GM18511 (cell line): Measurements from ENCODE around the gene PAX5.
A peak's percentile ranks its signal among the peaks of the same experiment; 100 is the strongest.
"Not testable (repeated sequence)": the region's sequence is repeated elsewhere in the genome, so short reads cannot be mapped to it uniquely, and the experiment has no call there.

Source experiments
- ATAC-seq: cut with Tn5 transposase; IDR thresholded peaks from one replicate; pipeline ENCODE4 v1.9.1; 2021; ENCODE audit warnings: mild to moderate bottlenecking, moderate library complexity; ENCODE audit not compliant: unreplicated experiment

The PAX5 gene

DNA sequence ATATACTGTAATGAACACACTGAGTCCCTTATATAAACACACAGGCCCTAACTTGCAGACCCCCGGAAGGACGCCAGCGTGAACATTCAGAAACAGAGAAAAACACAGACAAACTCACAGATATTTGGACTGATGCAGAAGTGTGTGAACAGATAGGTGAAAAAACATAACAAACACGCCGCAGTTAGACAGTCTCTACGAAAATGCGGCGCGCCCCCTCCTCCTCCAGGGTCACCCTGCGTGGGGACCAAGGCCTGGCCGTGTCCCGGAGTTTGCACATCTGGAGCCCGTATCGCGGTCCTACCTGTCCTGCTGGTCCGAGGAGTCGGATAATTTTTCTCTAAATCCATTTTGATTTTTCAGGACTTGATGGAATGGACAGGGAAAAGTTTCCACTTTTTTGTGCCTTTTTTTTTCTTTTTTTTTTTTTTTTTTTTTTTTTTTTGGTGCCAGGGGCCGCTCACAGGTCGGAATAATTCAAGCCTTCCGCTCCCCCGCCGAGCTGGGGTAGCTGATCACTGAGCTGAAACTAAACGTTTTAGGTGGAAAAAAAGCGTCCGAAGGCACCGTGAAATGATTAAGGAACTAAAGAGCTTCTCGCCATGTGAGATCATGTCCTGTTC is at the start of gene PAX5:
Gene PAX5, minus strand, starts transcription at position 587 of the 623 bp plus-strand sequence. Its CDS starts 237 bp downstream, at position 350.
- no peak for ATAC-seq

DNA sequence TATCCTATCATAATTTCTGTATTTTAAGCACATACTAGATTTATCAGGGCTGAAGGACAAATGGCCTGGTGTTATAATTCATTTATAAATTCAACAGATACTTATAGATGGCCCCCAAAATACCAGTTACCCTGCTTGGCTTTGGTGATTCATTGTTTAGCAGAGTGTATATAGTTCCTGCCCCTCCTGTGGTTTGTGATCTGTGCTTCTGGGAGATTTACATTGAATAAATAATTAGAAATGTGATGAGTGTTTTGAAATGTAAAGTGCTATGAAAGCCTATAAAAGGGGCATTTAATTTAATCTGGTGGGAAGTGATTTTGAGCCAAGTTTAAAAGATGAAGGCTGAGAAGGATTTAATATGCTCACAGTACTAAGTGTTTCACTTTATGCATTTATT is 49.6 kb upstream of the PAX5 start:
- no peak for ATAC-seq

- no peak for ATAC-seq
Measured at GRCh38 chr9:37082214-37082765, 48.2 kb upstream of the PAX5 start.

DNA sequence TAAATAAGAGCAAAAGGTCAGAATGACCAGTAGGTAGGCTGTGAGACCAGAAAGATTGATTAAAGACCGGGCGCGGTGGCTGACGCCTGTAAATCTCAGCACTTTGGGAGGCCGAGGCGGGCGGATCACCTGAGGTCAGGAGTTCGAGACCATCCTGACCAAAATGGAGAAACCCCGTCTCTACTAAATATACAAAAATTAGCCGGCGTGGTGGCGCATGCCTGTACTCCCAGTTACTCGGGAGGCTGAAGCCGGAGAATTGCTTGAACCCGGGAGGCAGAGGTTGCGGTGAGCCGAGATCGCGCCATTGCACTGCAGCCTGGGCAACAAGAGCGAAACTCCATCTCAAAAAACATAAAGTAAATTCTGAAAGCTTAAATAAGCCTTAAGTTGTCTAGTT is 47.4 kb upstream of the PAX5 start:
- ATAC-seq: not testable (repeated sequence)

DNA sequence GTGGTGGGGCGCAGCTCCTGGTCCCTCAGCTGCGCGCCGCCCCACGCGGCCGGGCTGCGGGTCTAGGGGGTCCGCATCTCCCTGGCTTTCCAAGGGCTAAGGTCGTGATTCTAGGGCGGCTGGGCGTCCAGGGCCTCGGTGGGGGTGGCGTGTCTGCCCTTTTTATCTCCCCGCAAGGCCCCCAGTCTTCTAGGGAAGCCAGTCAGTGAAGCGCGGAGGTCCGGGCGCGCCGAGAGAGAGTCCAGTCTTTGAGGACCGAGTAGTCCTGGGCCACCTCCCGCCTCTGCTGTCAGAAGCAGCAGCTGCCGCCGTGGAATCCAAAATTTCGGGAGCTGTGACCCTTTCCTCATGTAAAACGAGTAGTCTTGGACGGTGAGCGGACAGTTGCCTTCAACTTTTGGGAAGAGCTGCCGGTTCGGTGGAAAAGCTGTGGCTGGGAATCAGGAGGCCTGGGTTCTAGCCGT is 46.1 kb upstream of the PAX5 start:
- peak; percentile 50 for ATAC-seq

DNA sequence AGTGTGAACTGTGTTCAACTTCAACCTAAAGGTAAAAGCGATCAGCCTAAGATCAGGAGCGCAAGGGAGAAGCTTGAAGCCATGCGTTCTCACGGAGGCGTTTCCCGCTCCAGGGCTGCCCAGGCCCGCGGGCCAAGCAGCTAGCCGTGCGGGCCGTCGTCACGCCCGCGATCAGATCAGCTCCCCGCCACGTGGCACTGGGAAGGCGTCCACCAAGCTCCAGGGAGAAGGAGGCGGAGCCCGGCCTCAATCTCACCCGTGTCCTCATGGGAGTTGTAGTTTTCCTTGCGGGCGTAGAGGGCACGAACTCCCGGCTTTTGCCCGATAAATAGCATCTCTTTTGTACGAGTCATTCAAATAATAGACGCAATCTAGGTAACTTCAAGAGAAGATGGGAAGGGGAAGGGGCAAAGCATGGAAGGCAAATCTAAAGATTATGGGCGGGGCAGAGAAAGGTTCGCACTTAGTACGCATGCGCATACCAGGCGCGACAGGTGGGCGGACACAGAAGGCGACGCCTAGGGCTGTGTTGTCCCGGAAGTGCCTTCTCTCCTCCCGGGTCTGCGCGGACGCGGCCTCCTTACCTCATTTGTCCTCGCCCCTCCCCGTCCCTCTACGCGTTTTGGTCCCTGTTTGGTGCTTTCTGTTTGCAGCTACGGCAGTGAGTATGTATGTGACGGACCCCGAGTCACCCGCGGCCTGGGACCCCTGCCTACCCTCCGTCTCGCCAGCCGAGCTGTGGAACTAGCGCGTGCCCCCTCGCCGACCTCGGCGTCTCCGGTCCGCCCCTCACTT is 45.5 kb upstream of the PAX5 start:
- ATAC-seq: peak; percentile 95

DNA sequence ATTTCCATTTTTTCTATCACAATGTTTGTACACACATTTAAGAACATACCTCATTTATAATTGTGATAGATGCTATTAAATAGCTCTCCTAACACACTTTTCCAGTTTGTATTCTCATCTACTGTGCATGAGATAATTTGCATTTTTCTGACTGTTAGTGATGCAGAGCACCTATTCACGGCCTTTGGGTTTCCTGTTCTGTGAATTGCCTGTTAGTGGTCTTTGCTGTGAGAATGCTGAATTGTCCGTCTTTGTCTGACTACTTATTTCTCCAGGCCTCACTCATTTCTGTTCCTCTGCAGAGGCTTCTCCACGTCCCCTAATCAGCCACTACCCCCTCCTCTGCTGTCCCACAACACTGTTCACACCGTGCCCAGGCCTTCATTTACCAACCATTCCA is 40.7 kb upstream of the PAX5 start:
- peak; percentile 42 for ATAC-seq

DNA sequence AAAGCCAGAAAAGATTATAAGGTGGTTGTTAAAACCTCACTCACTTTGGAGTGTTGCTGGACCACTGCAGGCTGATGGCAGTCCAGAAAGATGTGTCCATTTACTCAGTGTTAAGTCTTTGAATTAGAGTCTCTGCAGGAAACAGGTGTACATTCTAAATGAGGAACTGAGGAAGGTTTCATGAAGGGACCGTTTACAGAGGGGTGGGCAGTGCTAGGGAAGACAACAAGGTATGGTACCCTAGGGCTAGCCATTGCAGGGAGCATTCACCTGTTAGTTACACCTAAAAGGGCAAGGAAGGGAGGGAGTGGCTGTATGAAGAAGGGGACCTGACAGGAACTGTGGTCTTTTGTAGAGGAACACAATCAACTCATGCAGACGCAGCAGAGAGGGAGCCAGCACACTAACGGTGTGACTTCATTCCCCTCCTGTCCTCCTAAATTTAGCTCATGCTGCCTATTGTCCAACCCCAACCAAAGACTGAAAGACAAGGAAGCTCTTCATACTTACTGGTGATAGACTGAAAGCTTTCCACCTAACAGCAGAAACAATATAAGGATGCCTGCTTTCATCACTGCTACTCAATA is 32.2 kb upstream of the PAX5 start:
- peak; percentile 93 for ATAC-seq

DNA sequence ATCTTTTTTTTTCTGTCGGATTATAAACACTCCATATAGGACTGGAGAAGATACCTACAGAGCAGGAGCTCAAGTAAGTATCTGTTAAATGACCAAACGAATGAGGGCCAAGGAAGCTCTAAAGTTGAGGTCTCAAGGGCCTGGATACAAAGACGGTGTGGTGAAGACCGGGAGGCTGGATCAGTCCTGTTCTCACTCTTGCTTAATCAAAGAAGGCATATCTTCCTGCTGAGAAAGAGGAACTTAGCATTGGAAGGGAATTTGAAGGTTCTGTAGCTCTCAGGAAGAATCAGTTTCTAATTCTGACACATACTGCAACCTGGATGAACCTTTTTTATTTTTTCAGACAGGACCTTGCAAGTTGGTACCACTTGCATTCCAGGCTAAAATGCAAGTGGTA is 28.3 kb upstream of the PAX5 start:
- ATAC-seq: no peak

GRCh38 chr9:37061768-37062167 is 27.7 kb upstream of the PAX5 start:
- no peak for ATAC-seq

DNA sequence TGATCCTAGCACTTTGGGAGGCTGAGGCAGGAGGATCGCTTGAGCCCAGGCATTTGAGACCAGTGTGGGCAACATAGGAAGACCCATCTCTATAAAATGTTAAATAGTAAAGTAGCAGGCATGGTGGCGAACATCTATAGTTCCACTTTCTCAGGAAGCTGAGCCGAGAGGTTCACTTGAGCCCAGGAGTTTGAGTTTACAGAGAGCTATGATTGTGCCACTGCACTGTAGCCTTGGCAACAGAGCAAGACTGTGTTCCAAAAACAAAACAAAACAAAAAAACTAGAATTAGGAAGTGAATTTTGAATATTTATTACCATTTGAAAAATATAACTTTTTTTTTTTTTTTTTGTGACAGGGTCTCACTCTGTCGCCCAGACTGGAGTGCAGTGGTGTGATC is 26.8 kb upstream of the PAX5 start:
- ATAC-seq: no peak

DNA sequence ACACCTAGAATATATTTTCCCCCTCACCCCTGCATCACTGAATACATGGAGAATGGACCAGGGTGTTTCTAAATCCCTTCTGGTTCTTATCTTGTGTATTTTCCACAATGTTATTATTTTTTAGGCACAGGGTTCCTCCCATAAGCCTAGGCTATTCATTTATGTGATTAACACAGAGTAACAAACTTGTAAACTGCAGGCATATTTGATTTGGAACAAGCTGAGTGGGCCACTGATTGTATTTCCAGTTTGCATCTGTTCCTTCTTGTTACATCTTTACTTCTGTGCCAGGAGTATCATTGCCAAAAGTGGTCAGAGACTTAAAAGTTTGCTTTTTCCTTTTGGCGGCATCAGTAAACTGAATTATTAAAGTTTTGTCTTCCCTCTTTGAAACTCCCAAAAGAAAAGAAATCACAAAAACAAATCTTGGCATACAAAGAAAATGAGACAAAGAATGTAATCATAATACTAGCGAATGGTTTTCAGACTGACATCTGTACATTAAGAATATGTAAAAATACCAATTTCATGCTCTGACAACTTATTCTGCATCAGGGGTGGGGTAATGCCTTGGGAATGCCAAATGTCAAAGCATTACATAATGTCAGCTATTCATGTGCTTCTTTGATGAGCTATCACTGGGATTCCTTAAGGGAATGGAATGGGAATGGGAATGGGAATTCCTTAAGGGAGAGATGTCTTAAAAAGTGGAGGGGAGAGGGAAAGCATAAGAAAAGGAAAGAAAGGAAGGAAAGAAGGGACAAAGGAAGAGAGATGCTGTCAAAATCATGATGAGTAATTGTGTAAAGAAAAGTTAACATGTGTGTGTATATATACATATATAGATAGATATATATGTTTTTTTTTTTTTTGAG is 22.2 kb upstream of the PAX5 start:
- ATAC-seq: no peak

DNA sequence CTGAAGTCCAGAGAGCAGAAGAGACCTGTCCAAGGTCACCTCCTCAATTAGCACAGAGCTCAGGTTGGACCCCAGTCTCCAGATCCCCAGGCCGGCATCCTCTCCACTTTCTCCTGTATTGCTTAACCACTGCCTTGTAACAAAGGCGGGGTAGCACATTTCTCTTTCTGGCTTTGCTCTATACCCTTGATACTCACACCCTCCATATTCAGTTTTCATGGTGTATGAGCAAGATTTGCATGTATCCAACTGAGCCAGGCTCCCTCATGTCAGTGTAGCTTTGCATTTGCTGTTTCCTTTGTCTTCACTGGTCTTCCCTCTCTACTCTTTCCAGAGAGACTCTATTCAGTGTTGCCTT is 20.3 kb upstream of the PAX5 start:
- ATAC-seq: not testable (repeated sequence)

DNA sequence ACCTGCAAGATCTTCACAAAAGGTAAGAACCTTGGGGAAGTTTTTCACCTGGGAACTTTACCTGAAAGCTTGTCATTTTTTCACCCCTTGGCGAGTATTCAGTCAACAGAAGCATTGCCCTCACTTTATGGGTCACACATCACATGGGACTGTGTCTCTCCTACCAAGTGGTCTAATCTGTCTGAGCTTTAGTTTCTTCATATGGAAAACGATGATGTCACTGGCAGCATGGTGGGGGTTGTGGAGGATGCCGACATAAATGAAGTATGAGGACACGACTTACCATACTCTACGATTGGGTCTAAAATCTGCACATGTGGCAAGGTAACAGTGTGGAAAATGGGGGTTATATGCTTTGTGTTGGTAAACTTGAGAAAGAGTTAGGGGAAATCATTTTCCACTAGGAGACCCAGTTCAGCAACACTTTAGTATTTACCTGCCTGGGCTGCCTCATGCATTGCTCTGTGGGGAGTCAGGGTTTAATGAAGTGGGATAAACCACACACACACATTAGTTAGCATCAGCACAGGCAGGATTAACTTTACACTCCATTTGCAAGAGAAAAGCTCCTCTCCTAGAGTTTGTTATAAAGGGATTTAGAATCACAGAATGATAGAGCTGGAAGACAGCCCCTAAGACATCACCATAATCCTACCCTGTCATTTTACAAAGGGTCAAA is 19.8 kb upstream of the PAX5 start:
- ATAC-seq: no peak

GRCh38 chr9:37046683-37047082 is 12.6 kb upstream of the PAX5 start:
- ATAC-seq: no peak

DNA sequence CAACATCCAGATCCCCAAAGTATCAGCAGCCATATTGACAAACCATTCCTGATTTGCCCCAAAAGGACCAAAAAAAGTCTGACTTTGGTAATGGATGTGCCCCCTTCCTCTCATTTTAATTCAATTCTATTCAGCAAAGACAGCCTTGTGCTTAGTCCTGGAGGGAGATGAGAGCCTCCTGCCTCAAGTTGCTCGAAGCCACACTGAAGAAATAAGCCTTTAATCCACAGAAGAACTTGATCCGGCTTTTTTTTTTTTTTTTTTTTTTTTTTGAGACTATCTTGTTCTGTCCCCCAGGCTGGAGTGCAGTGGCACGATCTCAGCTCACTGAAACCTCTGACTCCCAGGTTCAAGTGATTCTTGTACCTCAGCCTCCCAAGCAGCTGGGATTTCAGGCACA is 8.4 kb upstream of the PAX5 start:
- no peak for ATAC-seq

DNA sequence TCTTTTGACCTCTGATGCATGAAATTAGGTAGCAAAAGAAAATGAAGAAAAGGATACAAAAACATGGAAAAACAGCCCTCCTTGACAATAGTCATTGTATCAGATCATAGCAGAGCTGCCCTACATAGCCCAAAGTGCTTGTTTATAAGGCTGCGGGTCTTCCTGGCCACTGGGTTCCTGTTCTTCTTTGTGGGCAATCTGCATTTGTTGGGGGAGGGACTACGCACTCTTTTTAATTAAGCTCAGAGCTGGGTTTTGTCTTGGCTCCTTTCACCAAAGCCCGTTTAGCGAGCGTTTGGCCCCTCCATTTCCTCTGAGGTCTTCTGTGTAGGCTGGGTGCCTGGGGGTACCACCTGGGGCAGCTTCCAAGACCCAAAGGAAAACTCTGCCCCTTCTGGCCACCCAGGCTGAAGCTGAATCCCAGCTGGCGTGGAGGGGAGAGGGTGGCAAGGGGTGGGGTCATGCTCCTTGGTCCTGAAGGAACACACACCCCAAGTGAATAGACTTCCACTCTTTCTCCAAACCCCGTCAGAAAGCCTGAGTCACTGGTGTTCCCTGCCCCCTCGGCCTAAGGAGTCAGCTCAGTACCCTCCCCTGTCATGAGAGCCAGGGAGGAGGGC is 6.5 kb upstream of the PAX5 start:
- ATAC-seq: no peak

DNA sequence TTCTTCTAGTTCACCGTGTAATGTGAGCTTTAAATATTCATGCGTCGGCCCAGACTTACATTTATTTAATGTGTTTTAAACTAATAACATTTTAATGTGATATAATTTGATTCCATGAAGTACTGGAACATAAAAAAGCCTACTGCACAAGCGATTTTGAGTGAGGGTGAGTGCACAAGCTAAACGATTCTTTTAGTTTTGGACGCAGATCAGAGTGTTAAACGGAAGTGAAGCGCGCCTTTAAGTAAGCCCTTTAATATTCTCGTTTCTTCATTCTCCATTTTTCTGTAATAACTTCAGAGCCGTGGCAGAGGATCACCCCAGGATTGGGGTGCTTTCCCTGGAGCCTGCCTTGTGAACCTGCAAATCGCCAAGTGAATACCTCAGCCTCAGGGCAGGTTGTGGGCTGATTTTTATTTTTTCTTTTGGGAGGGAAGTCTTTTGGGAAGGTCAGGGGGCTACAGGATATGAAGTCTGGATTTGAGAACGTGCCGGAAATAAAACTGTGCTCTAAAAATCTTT is 4.9 kb upstream of the PAX5 start:
- ATAC-seq: no peak

DNA sequence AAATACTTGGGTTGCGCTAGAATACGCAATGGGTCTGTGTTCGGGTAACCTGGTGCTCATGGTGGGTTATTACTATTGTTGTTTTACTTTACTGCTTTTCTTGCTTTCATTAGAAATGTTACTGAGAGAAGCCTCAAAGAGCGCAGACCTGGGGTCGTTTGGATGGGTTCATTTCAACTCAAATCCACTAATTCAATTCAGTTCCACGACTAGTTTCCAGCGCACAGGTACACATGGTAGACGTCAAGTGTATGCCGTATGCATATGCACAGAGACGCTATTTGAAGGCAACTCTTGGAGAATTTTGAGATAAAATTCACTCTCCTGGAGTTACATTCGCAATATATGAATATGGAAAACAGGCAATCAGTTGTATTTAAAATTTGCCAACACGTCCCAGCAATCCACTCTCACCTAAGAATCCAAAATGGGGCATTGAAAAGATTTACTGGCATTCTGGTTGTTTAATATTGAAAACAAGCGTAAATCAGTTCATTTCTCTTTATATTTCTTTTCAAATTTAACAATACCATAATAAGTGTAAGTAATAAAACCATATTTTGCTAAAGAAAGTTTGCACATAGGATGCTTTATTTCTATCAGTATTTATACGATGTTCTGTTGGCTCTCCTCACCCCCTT is 4.4 kb upstream of the PAX5 start:
- ATAC-seq: no peak
